ENCODE results near the gene PI16.
"Not testable (repeated sequence)": the region's sequence is repeated elsewhere in the genome, so short reads cannot be mapped to it uniquely, and the experiment has no call there.

Gene PI16

DNA sequence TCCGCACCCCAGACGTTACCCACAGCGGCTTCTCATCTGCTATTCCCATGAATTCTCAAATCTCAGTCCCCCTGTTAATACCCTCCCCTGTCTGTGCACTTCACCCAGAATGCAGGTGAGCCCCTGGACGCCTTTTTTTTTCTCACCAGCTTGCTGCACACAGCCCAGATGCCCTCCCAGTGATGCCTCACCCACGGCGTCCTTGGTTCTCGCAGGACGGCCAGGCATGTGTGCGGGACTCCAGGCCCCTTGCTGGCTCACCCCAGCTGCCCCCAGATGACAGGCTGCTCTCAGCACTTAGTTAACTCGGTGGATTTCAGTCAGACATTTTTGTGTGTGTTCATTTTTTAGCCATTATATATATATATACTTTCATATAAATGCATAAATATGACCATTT is 25.4 kb upstream of the PI16 start:
- DNase-seq = no peak

GRCh38 chr6:36929607-36930006 is 24.9 kb upstream of the PI16 start:
- no peak for DNase-seq

GRCh38 chr6:36930483-36930882 is 24.1 kb upstream of the PI16 start:
- no peak for DNase-seq

- DNase-seq = no peak
These were observed 21.4 kb upstream of the PI16 start for GRCh38 chr6:36933102-36933501.

GRCh38 chr6:36933519-36933918 is 21.0 kb upstream of the PI16 start:
- DNase-seq = no peak

- no peak for DNase-seq
These were observed 19.6 kb upstream of the PI16 start for GRCh38 chr6:36934901-36935300.

DNA sequence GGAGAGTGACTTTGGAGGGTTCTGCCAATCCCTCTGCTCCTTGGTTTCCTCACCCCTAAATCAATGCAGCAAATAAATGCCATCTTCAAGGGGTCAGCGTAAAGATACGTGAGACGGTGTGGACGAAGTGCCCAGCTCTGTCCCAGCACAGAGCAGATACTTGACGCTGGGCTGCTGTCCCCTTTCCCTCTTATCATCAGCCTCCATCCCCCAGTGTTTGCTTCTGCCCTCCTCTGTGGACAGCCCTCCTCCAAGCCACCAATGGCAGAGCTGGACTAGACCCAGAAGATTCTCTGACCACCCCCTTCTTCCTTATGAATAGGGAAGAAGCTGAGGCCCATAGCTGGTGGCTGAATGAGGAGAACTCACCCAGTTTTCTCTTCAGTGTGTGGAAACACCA is 17.7 kb upstream of the PI16 start:
- no peak for DNase-seq

DNA sequence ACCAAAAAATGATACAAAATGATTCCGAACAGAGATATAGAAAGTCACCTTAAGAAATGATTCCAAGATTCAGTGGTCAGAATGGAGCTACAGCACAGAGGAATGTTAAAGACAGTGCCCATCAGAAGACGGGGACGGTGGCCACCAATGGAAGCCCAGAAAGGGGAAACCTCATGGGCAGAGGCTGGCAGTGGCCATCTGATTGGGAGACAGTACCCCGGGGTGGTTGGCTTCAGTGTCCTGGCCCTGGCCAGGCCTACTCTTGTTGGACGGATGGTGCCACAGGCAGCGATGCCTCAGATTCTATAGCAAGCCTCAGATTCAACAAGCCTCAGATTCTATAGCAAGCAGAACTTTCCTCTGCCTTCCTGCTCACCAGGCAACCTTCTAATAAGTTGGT is 16.6 kb upstream of the PI16 start:
- no peak for DNase-seq

- no peak for DNase-seq
These were observed 16.0 kb upstream of the PI16 start for GRCh38 chr6:36938536-36938935.

GRCh38 chr6:36939005-36939404 is 15.5 kb upstream of the PI16 start:
- not testable (repeated sequence) for DNase-seq

DNA sequence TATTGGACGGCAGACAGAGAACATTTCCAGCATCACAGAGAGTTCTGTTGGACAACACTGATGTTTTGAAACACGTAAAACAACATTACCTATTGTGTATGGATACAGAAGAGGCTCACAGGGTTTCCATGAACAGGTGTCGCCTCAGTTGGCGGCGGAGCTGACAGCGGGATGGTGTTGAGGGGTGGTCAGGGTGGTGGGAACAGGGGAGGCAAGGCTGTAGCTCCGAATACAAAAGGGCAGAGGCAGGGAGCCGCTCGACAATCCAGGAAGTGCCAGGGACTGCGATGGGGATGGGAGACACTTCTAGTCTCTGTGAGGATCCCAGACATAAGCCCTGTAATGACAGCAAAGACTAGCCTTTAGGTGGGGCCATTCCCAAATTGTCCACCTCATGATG is 14.5 kb upstream of the PI16 start:
- DNase-seq = no peak

DNA sequence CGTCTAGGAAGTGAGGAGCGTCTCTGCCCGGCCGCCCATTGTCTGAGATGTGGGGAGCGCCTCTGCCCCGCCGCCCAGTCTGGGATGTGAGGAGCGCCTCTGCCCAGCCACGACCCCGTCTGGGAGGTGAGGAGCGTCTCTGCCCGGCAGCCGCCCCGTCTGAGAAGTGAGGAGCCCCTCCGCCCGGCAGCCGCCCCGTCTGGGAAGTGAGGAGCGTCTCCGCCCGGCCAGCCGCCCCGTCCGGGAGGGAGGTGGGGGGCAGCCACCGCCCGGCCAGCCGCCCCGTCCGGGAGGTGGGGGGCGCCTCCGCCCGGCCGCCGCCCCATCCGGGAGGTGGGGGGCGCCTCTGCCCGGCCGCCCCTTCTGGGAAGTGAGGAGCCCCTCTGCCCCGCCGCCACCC is 13.0 kb upstream of the PI16 start:
- not testable (repeated sequence) for DNase-seq

GRCh38 chr6:36942329-36942728 is 12.2 kb upstream of the PI16 start:
- DNase-seq = not testable (repeated sequence)

- DNase-seq = no peak
These were observed 9.9 kb upstream of the PI16 start for GRCh38 chr6:36944650-36945049.

- DNase-seq = no peak
These were observed 9.2 kb upstream of the PI16 start for GRCh38 chr6:36945301-36945700.

- DNase-seq = no peak
These were observed 8.0 kb upstream of the PI16 start for GRCh38 chr6:36946526-36946925.

DNA sequence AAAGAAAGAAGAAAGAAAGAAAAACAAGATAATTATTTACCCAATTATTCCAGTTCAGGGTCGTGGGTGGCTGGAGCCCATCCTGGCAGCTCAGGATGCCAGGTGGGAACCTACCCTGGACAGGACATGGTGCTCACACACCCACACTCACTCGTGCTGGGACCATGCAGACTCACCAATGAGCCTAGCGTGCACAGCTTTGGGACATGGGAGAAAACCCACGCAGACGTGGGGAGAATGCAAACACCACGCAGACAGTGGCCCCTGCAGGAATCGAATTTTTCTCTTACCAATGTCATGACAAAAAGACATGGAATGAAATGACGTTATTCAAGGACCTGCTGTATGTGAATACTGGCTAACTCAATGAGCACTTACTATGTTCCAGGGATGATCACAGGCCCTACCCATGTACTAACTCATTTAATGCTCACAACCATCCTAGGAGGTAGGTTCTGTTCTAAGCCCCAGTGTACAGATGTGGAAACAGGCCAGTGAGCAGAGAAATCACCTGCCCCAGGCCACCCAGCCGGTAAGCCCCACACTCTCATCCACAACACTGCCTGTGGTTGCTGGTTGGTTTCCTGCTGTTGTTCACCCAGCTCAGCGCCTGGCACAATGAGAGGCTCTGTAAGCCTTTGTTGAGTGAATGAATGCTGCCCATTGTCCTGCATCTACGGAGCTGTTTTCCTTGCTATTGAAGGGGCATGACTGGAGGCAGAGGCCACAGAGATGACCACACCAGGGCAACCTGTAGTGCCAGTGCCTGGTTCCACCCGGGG is 6.8 kb upstream of the PI16 start:
- DNase-seq = no peak

DNA sequence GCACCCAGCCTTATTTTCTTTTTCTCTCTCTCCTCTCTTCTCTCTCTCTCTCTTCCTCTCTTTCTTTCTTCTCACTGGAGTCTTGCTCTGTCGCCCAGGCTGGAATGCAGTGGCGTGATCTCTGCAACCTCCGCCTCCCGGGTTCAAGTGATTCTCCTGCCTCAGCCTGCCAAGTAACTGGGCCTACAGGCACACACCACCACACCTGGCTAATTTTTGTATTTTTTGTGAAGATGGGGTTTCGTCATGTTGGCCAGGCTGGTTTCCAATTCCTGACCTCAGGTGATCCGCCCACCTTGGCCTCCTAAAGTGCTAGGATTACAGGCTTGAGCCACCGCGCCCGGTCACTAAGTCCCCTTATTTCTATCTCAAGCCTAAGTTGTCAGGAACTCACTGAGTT is 5.5 kb upstream of the PI16 start:
- DNase-seq = not testable (repeated sequence)

DNA sequence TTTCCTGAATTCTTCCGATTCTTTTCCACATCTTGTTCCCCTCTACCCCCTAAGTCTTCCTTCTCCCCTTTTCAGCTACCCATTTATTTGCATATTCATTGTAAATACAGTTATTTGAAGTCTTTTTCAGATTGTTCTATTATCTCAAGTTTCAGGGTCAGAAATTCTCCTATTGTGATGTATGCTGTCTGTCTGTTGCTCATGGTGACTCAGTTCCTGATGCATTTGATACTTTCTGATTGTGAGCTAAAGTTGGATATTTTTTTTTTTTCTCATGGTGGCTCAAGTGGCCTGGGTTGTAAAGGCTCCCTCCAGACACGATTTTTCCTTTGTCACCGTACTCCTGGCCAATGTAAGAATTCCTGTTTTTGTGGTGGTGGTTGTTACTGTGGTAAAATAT is 4.9 kb upstream of the PI16 start:
- no peak for DNase-seq

- no peak for DNase-seq
These were observed 642 bp upstream of the PI16 start for GRCh38 chr6:36953931-36954261.

DNA sequence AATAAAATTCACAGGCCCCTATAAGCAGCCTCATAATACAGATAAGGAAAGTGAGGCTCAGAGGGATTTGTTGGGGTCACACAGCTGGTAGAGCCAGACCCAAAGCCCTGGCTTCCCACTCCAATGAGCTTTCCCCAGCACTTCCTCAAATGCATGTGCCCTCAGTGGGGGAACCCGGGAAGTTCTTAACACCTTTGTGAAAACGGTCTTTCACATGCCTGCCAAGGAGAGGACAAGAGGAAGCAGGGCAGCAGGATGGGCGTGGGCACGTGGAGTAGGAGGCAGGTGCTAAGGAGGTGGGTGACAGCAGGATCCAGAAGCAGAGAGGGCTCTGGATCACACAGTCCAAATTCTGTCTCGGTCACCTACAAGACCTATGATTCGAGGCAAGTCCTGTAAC is 598 bp downstream of the PI16 start:
- no peak for DNase-seq

DNA sequence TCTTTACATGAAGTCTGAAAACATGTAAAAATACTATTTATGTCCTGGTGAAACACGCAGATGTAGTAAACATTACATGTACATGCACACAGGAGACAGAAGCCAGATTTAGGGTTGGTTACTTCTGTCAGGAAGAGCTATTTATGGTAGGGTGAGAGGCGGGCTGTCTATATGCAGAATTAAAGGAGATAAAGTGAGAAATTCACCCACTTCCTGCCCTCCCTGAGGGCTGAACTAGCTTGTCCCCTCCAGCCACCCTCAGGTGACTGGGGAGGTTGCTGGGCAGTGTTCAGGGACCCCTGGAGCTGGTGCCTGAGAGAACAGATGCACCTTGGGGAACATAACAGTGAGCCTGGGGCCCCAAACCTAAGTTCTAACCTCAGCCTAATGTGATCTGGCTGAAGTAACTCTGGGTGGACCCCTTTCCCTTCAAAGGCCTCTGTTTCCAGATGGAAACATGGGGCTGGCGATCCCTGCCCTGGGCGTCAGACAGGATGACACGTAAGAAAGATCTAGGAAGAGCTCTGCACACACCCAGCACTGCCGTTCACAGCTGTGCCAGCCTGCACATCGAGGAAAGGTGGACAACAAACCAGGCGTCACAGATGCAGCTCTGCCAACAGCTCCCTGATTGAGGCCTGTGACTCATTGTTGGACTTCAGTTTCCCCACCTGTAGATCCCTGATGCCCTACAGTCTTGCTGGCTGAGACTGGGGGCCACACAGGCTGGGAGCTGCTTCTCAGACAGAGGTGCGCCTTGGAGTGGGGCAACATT is 1.3 kb downstream of the PI16 start:
- no peak for DNase-seq

DNA sequence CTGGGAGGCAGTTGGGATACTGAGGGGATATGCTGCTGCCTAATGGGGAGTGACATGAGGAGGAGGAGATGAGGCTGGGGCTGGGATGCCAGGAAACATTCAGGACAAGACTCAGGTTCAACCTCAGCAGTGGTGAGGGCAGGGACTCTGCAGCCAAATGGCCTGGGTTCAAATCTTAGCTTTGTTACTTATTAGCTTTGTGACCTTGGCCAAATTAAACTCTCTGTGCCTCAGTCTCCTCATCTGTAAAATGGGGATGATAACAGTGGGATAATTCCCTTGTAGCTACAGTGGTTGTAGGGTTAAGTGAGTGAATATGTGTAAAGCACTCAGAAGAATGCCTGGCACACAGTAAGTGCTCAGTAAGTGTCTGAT is 1.9 kb downstream of the PI16 start:
- no peak for DNase-seq

GRCh38 chr6:36957773-36958271 is 3.3 kb downstream of the PI16 start:
- no peak for DNase-seq
